ENCODE results near the gene ZFAND2B.
"Not testable (repeated sequence)": the region's sequence is repeated elsewhere in the genome, so short reads cannot be mapped to it uniquely, and the experiment has no call there.

ZFAND2B gene

DNA sequence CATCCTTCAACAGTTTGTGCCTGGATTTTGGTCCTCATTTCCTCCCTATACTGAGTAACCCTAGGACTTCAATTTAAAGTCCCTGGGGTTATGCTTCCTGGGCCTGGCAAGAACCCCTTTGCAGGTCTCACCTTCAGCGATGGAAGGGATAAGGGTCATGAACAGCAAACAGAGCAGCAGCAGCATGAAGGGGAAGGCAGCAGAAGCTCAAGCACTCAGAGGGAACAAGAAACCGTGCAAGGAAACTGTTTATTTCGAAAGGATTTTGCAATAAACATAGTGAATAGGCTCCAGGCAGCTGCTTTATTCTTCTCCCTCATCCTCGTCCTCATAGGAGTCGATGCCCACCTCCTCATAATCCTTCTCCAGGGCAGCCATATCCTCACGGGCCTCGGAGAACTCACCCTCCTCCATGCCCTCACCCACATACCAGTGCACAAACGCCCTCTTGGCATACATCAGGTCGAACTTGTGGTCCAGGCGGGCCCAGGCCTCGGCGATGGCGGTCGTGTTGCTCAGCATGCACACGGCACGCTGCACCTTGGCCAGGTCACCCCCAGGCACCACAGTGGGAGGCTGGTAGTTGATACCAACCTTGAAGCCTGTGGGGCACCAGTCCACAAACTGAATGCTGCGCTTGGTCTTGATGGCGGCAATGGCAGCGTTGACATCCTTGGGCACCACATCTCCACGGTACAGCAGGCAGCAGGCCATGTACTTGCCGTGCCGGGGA is 43.6 kb downstream of the ZFAND2B start:
- ATAC-seq (no peak), DNase-seq (no peak)

DNA sequence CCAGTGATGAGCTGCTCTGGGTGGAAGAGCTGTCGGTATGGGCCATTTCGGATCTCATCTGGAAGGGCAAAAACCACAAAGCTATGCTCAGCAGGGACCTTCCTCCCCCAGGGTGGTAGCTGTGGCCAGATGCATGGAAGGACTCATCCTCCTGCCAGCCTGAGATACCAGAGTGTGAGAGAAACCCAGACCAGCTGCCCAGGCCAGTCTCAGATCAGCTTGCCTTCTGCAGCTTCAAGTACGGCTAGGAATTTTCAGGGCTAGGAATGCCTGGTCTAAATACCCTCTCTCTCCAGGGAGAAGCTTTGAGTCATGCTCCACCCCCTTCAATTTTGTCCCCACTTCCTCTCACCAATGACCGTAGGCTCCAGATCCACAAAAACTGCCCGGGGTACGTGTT is 45.1 kb downstream of the ZFAND2B start:
- DNase-seq (no peak), ATAC-seq (no peak)

DNA sequence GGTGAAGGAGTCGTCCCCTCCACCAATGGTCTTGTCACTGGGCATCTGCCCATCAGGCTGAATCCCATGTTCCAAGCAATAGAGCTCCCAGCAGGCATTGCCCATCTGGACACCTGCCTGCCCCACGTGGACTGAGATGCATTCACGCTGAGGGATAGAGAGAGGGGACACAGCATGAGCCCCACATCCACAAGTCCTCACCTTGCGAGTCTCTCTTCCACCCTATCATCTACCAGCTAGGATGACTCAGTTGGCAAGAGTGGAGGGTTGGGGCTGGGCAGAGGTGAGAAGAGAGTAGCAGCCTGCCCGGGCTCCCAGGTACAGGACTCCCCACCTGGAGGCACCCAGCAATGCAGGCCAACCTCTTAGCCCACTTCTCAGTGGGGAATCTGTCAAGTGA is 45.5 kb downstream of the ZFAND2B start:
- DNase-seq (no peak), ATAC-seq (no peak)

DNA sequence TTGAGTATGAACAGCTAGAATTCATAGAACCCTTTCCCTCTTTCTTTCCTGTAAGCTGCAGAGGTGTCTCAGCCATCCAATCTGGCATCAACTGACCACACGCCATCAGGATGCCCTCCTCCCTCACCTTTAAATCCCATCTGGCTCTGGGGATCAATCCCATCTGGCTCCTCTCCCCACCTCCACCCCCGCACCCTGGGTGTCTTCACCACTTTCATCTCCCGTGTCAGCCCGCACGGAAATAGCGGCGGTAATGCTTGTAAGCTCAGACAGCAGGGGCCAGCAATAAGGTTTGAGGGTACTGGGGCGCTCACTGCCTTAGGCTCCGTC is 46.0 kb downstream of the ZFAND2B start:
- no peak for DNase-seq
- ATAC-seq, result no peak

DNA sequence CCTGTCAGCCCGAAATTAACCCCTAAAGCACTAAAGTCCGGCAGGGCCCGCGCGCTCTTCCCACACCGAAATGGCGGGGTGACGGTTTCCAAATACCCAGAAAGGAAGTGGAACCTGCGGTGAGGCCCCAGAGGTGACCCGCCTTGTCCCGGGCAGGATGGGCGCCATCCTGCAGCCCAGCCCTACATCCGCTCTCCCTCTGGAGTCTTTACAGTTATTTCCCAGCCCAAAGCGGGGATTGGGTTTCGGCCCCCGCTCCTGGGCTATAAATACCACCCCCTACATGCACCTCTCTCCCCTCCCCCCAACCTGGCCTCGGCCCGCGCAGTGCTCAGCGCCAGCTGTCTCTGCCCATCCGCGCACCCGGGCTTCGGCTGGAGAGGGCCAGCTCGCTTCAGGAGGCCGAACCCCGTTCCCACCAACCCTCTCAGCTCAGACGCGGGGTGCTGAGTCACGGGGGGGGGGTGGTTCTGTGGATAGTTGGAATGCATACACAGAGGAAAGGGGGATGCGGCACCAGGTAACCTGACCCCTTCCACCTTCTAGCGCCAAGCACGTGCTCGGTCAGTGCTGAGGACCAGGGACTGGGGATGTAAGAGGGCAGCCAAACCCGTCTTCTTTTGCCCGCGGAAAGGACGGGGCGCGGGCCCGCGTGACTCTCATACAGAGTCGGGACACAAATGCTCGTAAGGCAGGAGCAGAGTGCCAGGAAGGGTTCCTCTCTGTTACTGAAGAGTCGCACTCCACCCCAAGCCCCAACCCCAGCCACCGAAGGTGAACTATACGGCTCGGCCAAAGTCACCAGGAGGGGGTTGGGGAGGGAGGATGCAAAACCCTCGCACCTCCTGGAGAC is 46.5 kb downstream of the ZFAND2B start, which contains the start of gene TUBA4B:
TSS of gene TUBA4B (plus strand) at position 344 of the 853 bp plus-strand sequence. CDS start at position 509, 165 bp downstream.
- ATAC-seq (peak; percentile 6), DNase-seq (peak; percentile 59)

DNA sequence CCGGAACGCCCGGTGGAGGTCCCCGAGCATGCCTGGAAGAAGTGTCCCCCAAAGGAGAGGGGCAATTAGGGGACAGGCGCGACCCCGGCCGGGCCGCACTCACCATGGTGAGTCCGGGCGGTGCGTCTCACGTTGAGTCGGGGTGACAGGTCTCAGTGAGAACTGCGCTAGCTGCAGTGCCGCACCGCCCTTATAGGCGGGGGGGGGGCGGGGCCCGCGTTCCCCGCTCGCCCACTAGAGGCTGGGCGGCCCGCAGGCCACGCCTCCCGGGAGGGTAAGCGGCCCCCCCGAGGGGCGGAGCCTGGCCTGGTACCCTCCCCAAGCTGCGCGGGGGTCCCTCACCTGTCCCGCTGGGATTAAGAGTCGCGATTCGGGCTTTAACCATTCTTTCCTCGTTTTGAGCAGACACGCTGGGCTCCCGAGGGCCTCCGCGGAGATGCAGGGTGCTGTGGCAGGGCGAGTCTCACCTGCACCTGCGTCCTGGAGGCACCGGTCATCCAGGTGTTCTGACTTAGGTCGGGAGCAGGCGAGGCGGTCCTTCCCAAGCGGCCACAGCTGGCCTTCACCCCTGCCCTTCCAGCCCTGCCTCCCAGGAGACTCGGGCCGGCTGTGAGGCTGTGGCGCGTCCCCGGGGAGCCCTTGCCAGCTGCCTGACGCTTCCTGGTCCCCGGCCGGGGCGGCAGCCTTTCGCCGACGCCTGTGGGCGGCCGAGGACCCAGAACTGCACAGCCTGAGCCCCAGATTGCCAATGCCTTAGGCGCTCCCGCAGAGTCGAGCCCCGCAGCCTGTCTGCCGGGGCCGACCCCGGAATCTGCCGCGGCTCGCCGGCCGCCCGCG is 47.4 kb downstream of the ZFAND2B start, which contains the start of gene TUBA4A:
TSS of gene TUBA4A (minus strand) at position 166 of the 837 bp plus-strand sequence. CDS start at position 106, 60 bp downstream.
- DNase-seq, result peak; percentile 92
- ATAC-seq, result peak; percentile 75

DNA sequence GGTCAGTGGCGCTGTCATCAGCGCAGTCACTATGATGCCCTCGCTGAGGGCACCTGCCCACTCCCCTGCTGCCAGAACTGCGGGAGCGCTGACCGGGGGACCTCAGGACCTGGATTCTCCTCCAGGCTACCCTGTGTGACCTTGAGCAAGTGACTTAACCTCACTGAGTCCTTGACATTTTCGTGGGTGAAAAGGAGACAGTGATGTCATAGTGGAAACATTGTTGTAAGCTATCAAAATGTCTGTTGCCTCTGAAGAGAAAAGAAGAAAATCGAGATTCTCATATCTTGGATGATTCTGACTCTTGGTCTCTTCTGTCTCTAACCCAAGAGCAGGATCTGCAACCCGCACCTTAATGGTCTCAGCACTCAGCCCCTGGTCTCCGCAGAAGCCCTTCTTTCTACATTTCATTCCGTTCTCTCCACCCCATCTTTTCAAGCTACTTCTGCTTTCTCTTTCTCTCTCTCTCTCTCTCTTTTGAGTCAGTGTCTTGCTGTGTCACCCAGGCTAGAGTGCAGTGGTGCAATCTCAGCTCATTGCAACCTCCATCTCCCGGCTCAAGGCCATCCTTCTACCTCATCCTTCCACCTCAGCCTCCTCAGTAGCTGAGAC is 48.1 kb downstream of the ZFAND2B start:
- ATAC-seq, result peak; percentile 44
- peak; percentile 41 for DNase-seq

DNA sequence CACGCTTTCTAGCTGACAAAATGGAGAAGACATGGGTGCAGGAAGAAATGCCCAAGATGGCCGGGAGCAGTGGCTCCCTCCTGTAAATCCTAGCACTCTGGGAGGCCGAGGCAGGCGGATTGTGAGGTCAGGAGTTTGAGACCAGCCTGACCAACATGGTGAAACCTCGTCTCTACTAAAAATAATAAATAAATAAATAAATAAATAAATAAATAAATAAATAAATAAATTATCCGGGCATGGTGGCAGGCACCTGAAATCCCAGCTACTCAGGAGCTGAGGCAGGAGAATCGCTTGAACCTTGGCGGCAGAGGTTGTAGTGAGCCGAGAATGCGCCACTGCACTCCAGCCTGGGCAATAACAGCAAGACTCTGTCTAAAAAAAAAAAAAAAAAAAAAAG is 52.4 kb downstream of the ZFAND2B start:
- DNase-seq, ATAC-seq: not testable (repeated sequence)
